H1 (cell line): Measurements from ENCODE around the gene WDR75. TPM values are rescaled to one million over a fixed set of nuclear protein-coding genes. Genes with fewer than 3 reads are reported as not detected.

Experiments
- CTCF ChIA-PET: fragments of 300-600 bp; sonication (Branson Sonifier 250); formaldehyde crosslinking; loops from one replicate; lab custom pipeline; 2021; ENCODE audit not compliant: partially characterized antibody; lab: Charles Lee
- POLR2A ChIA-PET: fragments of 300-600 bp; sonication (Branson Sonifier 250); formaldehyde crosslinking; loops from one replicate; lab custom pipeline; 2021; ENCODE audit warnings: inconsistent platforms; ENCODE audit not compliant: partially characterized antibody; lab: Charles Lee
- DNase-seq, 2 experiments: peaks; one replicate each; pipeline versions ENCODE4 v3.0.0 to v3.0.0-alpha.2; 2010 to 2022; ENCODE audit warnings: low spot score in 2 of 2, low read depth in 1 of 2, mixed read lengths in 1 of 2
- FAIRE-seq: peaks from 2 replicates; lab custom pipeline; 2011; peaks lifted over from hg19 to GRCh38; lab: Jason Lieb, UNC
- H2AFZ ChIP-seq: 2 replicates; pipeline ENCODE4 v1.8.1; 2012; ENCODE audit warnings: low read length, inconsistent platforms
- H2AK5ac ChIP-seq: 2 replicates; pipeline ENCODE4 v1.6.1; 2013; ENCODE audit warnings: low read depth, low read length
- H2BK120ac ChIP-seq: replicated peaks from 2 replicates; pipeline ENCODE3; 2013; ENCODE audit warnings: low read depth, low read length, inconsistent platforms
- H2BK12ac ChIP-seq: 2 replicates; pipeline ENCODE4 v1.6.1; 2013; ENCODE audit warnings: low read depth, low read length
- H2BK15ac ChIP-seq: 2 replicates; pipeline ENCODE4 v1.6.1; 2013; ENCODE audit warnings: low read length
- H2BK20ac ChIP-seq: 2 replicates; pipeline ENCODE4 v1.6.1; 2013; ENCODE audit warnings: low read length
- H2BK5ac ChIP-seq: 2 replicates; pipeline ENCODE4 v1.6.1; 2013; ENCODE audit warnings: low read depth, low read length
- H3K14ac ChIP-seq: 2 replicates; pipeline ENCODE4 v1.6.1; 2013; ENCODE audit warnings: inconsistent platforms; ENCODE audit not compliant: insufficient read length
- H3K18ac ChIP-seq: 2 replicates; pipeline ENCODE4 v1.6.1; 2013; ENCODE audit warnings: low read length; ENCODE audit errors: extremely low read depth
- H3K23ac ChIP-seq: 2 replicates; pipeline ENCODE4 v1.6.1; 2013; ENCODE audit warnings: inconsistent platforms; ENCODE audit not compliant: insufficient read length
- H3K23me2 ChIP-seq: 2 replicates; pipeline ENCODE4 v1.6.1; 2013; ENCODE audit warnings: low read depth, low read length
- H3K27ac ChIP-seq: 2 replicates; pipeline ENCODE4 v1.6.1; 2011; ENCODE audit warnings: low read depth, low read length, inconsistent platforms
- H3K27me3 ChIP-seq, 4 experiments: replicated peaks in 1 of 4; 1 replicate in 1 of 4; 2 replicates in 3 of 4; pipeline versions ENCODE4 v1.6.1 to v1.8.1; 2011 to 2013; ENCODE audit warnings: low read length in 3 of 4, mild to moderate bottlenecking in 3 of 4, inconsistent platforms in 2 of 4, mixed read lengths in 2 of 4, moderate library complexity in 1 of 4; ENCODE audit not compliant: control insufficient read depth in 3 of 4, insufficient read depth in 3 of 4; ENCODE audit errors: extremely low read depth in 1 of 4
- H3K36me3 ChIP-seq, 4 experiments: 2 replicates each; pipeline versions ENCODE4 v1.6.1 to v1.8.1; 2011 to 2013; ENCODE audit warnings: mild to moderate bottlenecking in 4 of 4, low read length in 3 of 4, moderate library complexity in 2 of 4, control low read depth in 1 of 4, inconsistent platforms in 1 of 4; ENCODE audit not compliant: insufficient read depth in 4 of 4, control insufficient read depth in 2 of 4
- H3K4ac ChIP-seq: replicated peaks from 2 replicates; pipeline ENCODE3; 2013; ENCODE audit warnings: low read length, low read depth, mixed read lengths, inconsistent platforms; ENCODE audit not compliant: insufficient read length
- H3K4me1 ChIP-seq, 4 experiments: replicated peaks in 1 of 4; 1 replicate in 1 of 4; 2 replicates in 3 of 4; pipeline versions ENCODE4 v1.6.1 to v1.8.1; 2011 to 2013; ENCODE audit warnings: low read length in 3 of 4, inconsistent platforms in 2 of 4, mixed read lengths in 1 of 4; ENCODE audit not compliant: insufficient read depth in 4 of 4, control insufficient read depth in 3 of 4
- H3K4me2 ChIP-seq, 2 experiments: 2 replicates each; pipeline versions ENCODE4 v1.6.1 to v1.8.1; 2011 to 2013; ENCODE audit warnings: low read depth in 2 of 2, low read length in 2 of 2, control low read depth in 1 of 2, inconsistent platforms in 1 of 2, mild to moderate bottlenecking in 1 of 2; ENCODE audit not compliant: insufficient read depth in 1 of 2
- H3K4me3 ChIP-seq, 4 experiments: fragments of 200-600, 300-600 bp in 1 of 4; sonication (generic), shearing (Covaris generic), sonication (Bioruptor Twin) in 1 of 4; 2 replicates each; pipeline versions ENCODE4 v1.5.1 to v1.8.1; 2011 to 2016; ENCODE audit warnings: low read length in 4 of 4, low read depth in 3 of 4, control low read depth in 2 of 4, inconsistent platforms in 2 of 4, mild to moderate bottlenecking in 2 of 4, mixed read lengths in 1 of 4, moderate library complexity in 1 of 4; ENCODE audit not compliant: insufficient read depth in 2 of 4; ENCODE audit errors: extremely low read depth in 1 of 4
- H3K56ac ChIP-seq: replicated peaks from 2 replicates; pipeline ENCODE3; 2013; ENCODE audit warnings: low read depth, mild to moderate bottlenecking, mixed read lengths, low read length, inconsistent platforms; ENCODE audit not compliant: insufficient read length
- H3K79me1 ChIP-seq: 2 replicates; pipeline ENCODE4 v1.6.1; 2013; ENCODE audit warnings: low read depth, low read length, control low read depth
- H3K79me2 ChIP-seq, 2 experiments: 2 replicates each; pipeline versions ENCODE4 v1.6.1 to v1.8.1; 2012 to 2013; ENCODE audit warnings: low read length in 2 of 2, mild to moderate bottlenecking in 2 of 2, inconsistent platforms in 1 of 2; ENCODE audit not compliant: insufficient read depth in 2 of 2, control insufficient read depth in 1 of 2
- H3K9ac ChIP-seq, 4 experiments: replicated peaks in 1 of 4; 1 replicate in 1 of 4; 2 replicates in 3 of 4; pipeline versions ENCODE4 v1.6.1 to v1.8.1; 2011 to 2013; ENCODE audit warnings: low read depth in 3 of 4, low read length in 3 of 4, control low read depth in 2 of 4, mild to moderate bottlenecking in 2 of 4, moderate library complexity in 2 of 4, inconsistent platforms in 1 of 4; ENCODE audit errors: extremely low read depth in 1 of 4
- H3K9me3 ChIP-seq, 2 experiments: 2 replicates each; pipeline versions ENCODE4 v1.6.1 to v1.8.1; 2012 to 2013; ENCODE audit warnings: mild to moderate bottlenecking in 2 of 2, moderate library complexity in 2 of 2, control low read depth in 1 of 2, inconsistent platforms in 1 of 2, low read depth in 1 of 2, low read length in 1 of 2, mixed read lengths in 1 of 2; ENCODE audit not compliant: insufficient read depth in 2 of 2
- H4K20me1 ChIP-seq, 2 experiments: replicated peaks in 1 of 2; 2 replicates each; pipeline versions ENCODE3 to v1.8.1; 2011 to 2013; ENCODE audit warnings: inconsistent platforms in 2 of 2, low read length in 2 of 2, mild to moderate bottlenecking in 1 of 2; ENCODE audit not compliant: insufficient read depth in 2 of 2, control insufficient read depth in 1 of 2
- H4K5ac ChIP-seq: 2 replicates; pipeline ENCODE4 v1.6.1; 2013; ENCODE audit warnings: low read length, low read depth, mixed read lengths, inconsistent platforms; ENCODE audit not compliant: insufficient read length
- H4K8ac ChIP-seq: 2 replicates; pipeline ENCODE4 v1.8.0; 2013; ENCODE audit warnings: mild to moderate bottlenecking, moderate library complexity, low read length, inconsistent platforms; ENCODE audit not compliant: insufficient read depth; ENCODE audit errors: extremely low read depth
- H4K91ac ChIP-seq: replicated peaks from 2 replicates; pipeline ENCODE3; 2013; ENCODE audit warnings: low read length, mixed read lengths, inconsistent platforms; ENCODE audit not compliant: insufficient read length
- BCL11A ChIP-seq, 2 experiments: IDR thresholded peaks; one replicate each; pipeline ENCODE4 v1.6.1; 2011; ENCODE audit warnings: low read depth in 2 of 2, low read length in 2 of 2, mild to moderate bottlenecking in 2 of 2
- CHD2 ChIP-seq: IDR thresholded peaks from 2 replicates; pipeline ENCODE4 v1.6.1; 2012; ENCODE audit warnings: low read length, improper control_type of control experiment
- HDAC2 ChIP-seq, 2 experiments: fragments of 300-600 bp in 1 of 2; sonication (generic) in 1 of 2; IDR thresholded peaks; 2 replicates each; pipeline ENCODE4 v1.6.1; 2011 to 2012; ENCODE audit warnings: low read depth in 2 of 2, low read length in 2 of 2, mild to moderate bottlenecking in 2 of 2, moderate library complexity in 2 of 2, borderline replicate concordance in 1 of 2, inconsistent platforms in 1 of 2
- KDM5A ChIP-seq: fragments of 200-600 bp; IDR thresholded peaks from 2 replicates; pipeline ENCODE4 v1.7.1; 2012; ENCODE audit warnings: mild to moderate bottlenecking, low read length, inconsistent platforms, mixed read lengths
- POU5F1 ChIP-seq: IDR thresholded peaks from 2 replicates; pipeline ENCODE4 v1.6.1; 2011; ENCODE audit warnings: low read depth, mild to moderate bottlenecking, low read length, moderate library complexity
- SP4 ChIP-seq: IDR thresholded peaks from 2 replicates; pipeline ENCODE4 v1.6.1; 2012; ENCODE audit warnings: low read length, inconsistent platforms
- SUZ12 ChIP-seq: fragments of 200-600 bp; sonication (generic); IDR thresholded peaks from 2 replicates; pipeline ENCODE4 v1.6.1; 2012; ENCODE audit warnings: mild to moderate bottlenecking, inconsistent platforms, low read length, moderate library complexity, mixed read lengths
- TAF1 ChIP-seq: IDR thresholded peaks from 2 replicates; pipeline ENCODE4 v1.6.1; 2011; ENCODE audit warnings: mild to moderate bottlenecking, low read depth, low read length
- WGBS, 2 experiments: shearing (Covaris generic) in 1 of 2; methylation state at CpG; one replicate each; pipeline versions ENCODE4 v1.1.6 to v1.1.7; 2013 to 2015; ENCODE audit warnings: low lambda C conversion rate in 2 of 2, mixed read lengths in 2 of 2, inconsistent platforms in 1 of 2, low coverage in 1 of 2, missing lambda C conversion rate in 1 of 2; ENCODE audit not compliant: insufficient replicate concordance in 2 of 2, insufficient coverage in 1 of 2, insufficient read length in 1 of 2; ENCODE audit errors: extremely low coverage in 1 of 2, missing lambda C conversion rate in 1 of 2; 5-methylcytosine and 5-hydroxymethylcytosine counted together
- polyA plus RNA-seq, 7 experiments: library from polyadenylated mRNA; depleted of rRNA in 3 of 7; stranded (reverse) in 5 of 7; unstranded in 2 of 7; fragments of >200 nt in 5 of 7; fragments of 200-250 nt in 2 of 7; gene quantifications; 1 replicate in 5 of 7; 2 replicates in 1 of 7; 4 replicates in 1 of 7; pipeline versions ENCODE4 v1.2.1 to v1.2.3, GENCODE V29; 2011 to 2013; ENCODE audit warnings: missing spikeins in 2 of 7, mixed read lengths in 2 of 7
- total RNA-seq: library from RNA; stranded (reverse); fragmentation: NEBNext Ultra II Directional; extraction: Animal tissue kit (Norgen Biotek cat#: 25700); gene quantifications from 2 replicates; pipeline ENCODE4 v1.2.1, GENCODE V29; 2021

Gene WDR75
- total and polyA plus RNA-seq, 2 of the 8 experiments (the other 6 are each of a cell fraction or from before 2014, with no cell fraction given), result 26.9 to 77.1 TPM

DNA sequence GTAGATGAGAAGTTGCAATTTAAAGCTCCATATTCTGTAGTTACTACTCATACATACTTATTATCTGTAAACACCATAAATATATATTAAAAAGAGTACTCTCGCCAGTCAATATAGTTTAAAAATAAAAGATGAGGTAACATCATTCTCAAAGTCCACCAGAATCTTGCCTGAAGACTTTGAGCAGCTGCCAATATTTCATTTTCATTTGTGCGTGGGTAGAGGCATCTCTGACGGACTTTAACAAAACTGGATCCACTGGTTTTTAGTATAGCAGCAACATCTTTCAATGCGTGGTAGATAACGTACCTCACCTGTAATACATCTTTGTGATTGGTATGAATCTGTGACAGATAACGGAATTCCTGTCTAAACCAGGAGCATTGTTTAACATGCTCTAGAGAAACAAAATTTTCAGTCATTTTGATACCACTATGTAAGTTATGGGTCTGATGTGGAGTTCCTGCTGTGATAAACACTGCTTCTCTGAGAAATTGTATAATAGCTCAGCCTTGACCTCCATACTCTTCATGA is 45.0 kb downstream of the WDR75 start:
- no peak overlapping the region for H4K8ac ChIP-seq
- no peaks in the 10 kb centered on the region for H3K9me3 ChIP-seq
- H4K91ac ChIP-seq, result no peak overlapping the region
- no peak overlapping the region for H2BK20ac ChIP-seq
- no peak overlapping the region for H2BK120ac ChIP-seq
- H2BK5ac ChIP-seq, result no peak overlapping the region
- no peak for FAIRE-seq
- H3K27me3 ChIP-seq, result no peaks in the 10 kb centered on the region; a peak in 1 of 7 replicates
- no peak for DNase-seq
- ChIA-PET POLR2A (no interaction called here), CTCF (interaction anchor here (0.5 to 1.6 kb wide), 9 partner anchors 31 to 1989 kb away, joined by 3 to 4 read pairs (median 3); no protein-coding TSS in a partner anchor)
- no peak overlapping the region for H2BK12ac ChIP-seq
- H3K4me3 ChIP-seq, result no peak overlapping the region
- 82% methylated on average over 6 of the region's 6 CpGs; no CpG with 5 or more reads in 1 of the 2 experiments for WGBS, 2 experiments
- no peaks in the 10 kb centered on the region for H3K23me2 ChIP-seq
- no peak overlapping the region for H4K5ac ChIP-seq
- no peak overlapping the region for H3K4ac ChIP-seq
- H3K14ac ChIP-seq, result no peak overlapping the region
- H3K4me1 ChIP-seq, result 0 out of 7 replicates have a peak, but pooled peaks cover 0 to 4% (median 0%) of the 10 kb centered on the region in 4 experiments
- H3K79me2 ChIP-seq, result no peaks in the 10 kb centered on the region
- no peak overlapping the region for H2AFZ ChIP-seq
- no peaks in the 10 kb centered on the region for H3K79me1 ChIP-seq
- no peaks in the 10 kb centered on the region for H4K20me1 ChIP-seq
- no peak overlapping the region for H2BK15ac ChIP-seq
- no peak overlapping the region for H3K9ac ChIP-seq
- no peak overlapping the region for H3K23ac ChIP-seq
- no peak overlapping the region for H3K27ac ChIP-seq
- no peaks in the 10 kb centered on the region for H3K36me3 ChIP-seq
- H3K56ac ChIP-seq, result no peak overlapping the region
- H3K18ac ChIP-seq, result no peak overlapping the region
- no peak overlapping the region for H3K4me2 ChIP-seq
- H2AK5ac ChIP-seq, result no peak overlapping the region
- TF ChIP-seq BCL11A (IDR thresholded peaks at IDR 0.05; ENCODE audit: low read depth in 2 of 2, low read length in 2 of 2), result no peak
- no peak for TF ChIP-seq SUZ12
- no peak for TF ChIP-seq KDM5A
- no peak for TF ChIP-seq SP4
- TF ChIP-seq POU5F1, result no peak
- no peak for TF ChIP-seq TAF1
- TF ChIP-seq CHD2, result no peak
- TF ChIP-seq HDAC2 (IDR thresholded peaks at IDR 0.05; ENCODE audit: borderline replicate concordance in 1 of 2, low read depth in 2 of 2, low read length in 2 of 2), result no peak
